ENCODE results near the gene NUP153. TPM values are rescaled to one million over a fixed set of nuclear protein-coding genes. Genes with fewer than 3 reads are reported as not detected.
"Not testable (repeated sequence)": the region's sequence is repeated elsewhere in the genome, so short reads cannot be mapped to it uniquely, and the experiment has no call there.

The NUP153 gene
- polyA plus RNA-seq, 3 donors: 52.4 to 56.1 (median 53.6) TPM

- no peak for DNase-seq
These were observed 85.7 kb downstream of the NUP153 start for GRCh38 chr6:17621003-17621402.

- no peak for DNase-seq
These were observed 90.9 kb downstream of the NUP153 start for GRCh38 chr6:17615794-17616193.

GRCh38 chr6:17612048-17612447, 94.7 kb downstream of the NUP153 start:
- no peak for DNase-seq

GRCh38 chr6:17610835-17611234, 95.9 kb downstream of the NUP153 start:
- DNase-seq: no peak

GRCh38 chr6:17606606-17607005, 100.1 kb downstream of the NUP153 start:
- DNase-seq: no peak

GRCh38 chr6:17602888-17603287, 103.8 kb downstream of the NUP153 start:
- DNase-seq: no peak

GRCh38 chr6:17601386-17601703, 105.4 kb downstream of the NUP153 start:
- DNase-seq: no peak

GRCh38 chr6:17600527-17601385, 106.0 kb downstream of the NUP153 start:
- DNase-seq: peak; percentile 42

- peak; percentile 95 for DNase-seq
These were observed 106.7 kb downstream of the NUP153 start, which contains the start of gene FAM8A1 for GRCh38 chr6:17599877-17600526. Gene FAM8A1 (plus strand): TSS chr6:17600302. CDS start chr6:17600410, 108 bp downstream.

- no peak for DNase-seq
These were observed 110.6 kb downstream of the NUP153 start for GRCh38 chr6:17596085-17596484.

GRCh38 chr6:17593246-17593645, 113.5 kb downstream of the NUP153 start:
- DNase-seq: no peak

GRCh38 chr6:17591287-17591686, 115.4 kb downstream of the NUP153 start:
- DNase-seq: no peak

- peak; percentile 33 for DNase-seq
These were observed 117.2 kb downstream of the NUP153 start for GRCh38 chr6:17589406-17590096.

GRCh38 chr6:17588011-17588410, 118.7 kb downstream of the NUP153 start:
- no peak for DNase-seq

- not testable (repeated sequence) for DNase-seq
These were observed 120.1 kb downstream of the NUP153 start for GRCh38 chr6:17586623-17587022.

GRCh38 chr6:17585766-17586490, 120.8 kb downstream of the NUP153 start:
- no peak for DNase-seq

- peak; percentile 82 for DNase-seq
These were observed 122.4 kb downstream of the NUP153 start for GRCh38 chr6:17584241-17584803.

- no peak for DNase-seq
These were observed 122.9 kb downstream of the NUP153 start for GRCh38 chr6:17583811-17584210.

- not testable (repeated sequence) for DNase-seq
These were observed 125.4 kb downstream of the NUP153 start for GRCh38 chr6:17581282-17581681.

- DNase-seq: no peak
These were observed 126.1 kb downstream of the NUP153 start for GRCh38 chr6:17580518-17581048.

GRCh38 chr6:17577059-17577458, 129.7 kb downstream of the NUP153 start:
- no peak for DNase-seq

Measured in renal pelvis (tissue), 4 donors.